Activated naive CD4-positive, alpha-beta T cell treated with Interleukin-2 at 50 U/mL for 16 hours (primary cell): ENCODE results near the gene MAPK7.

Experiments
- DNase-seq: peaks from one replicate; pipeline ENCODE4 v3.0.0-alpha.2; 2020

MAPK7 gene

DNA sequence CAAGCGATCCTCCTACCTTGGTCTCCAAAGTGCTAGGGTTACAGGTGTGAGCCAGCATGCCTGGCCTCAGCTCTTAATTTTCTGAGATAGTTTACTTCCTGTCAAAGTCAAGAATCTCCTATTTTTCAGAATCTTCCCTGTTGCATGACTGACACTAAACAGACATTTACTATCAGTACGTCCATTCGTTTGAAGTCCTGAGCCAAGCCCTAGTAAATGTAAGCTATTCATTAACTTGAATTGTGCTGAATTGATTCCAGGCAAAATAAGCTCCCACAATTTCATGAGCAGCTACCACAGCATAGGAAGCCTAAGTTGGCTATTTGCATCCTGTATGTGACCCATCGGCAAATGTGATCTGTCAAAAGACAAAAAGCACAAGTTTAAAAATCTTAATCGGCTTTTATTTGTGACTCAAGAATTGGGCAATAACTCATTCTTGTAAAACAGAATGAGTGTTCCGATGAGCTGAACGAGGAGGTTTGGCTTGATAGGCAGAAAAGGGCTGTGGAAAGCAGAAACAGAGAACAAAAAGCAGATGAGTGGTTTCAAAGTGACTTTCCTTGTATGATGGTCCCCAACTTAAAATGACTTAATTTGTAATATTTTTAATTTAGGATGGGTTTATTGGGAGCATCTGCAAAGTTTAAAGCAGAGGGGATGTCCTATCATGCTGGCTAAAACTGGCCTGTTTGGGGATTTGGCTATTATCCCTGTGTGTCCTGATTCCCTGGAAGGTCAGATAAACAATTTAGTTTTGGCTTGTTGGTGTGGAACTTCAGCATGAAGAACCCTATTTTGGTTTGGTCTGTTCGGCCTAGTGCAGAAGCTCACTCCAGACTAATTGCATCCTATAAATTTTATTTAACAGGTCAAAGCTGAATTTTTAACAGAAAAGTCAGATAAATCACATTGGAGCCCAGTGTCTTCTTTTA is 46.9 kb downstream of the MAPK7 start:
- no peak for DNase-seq

DNA sequence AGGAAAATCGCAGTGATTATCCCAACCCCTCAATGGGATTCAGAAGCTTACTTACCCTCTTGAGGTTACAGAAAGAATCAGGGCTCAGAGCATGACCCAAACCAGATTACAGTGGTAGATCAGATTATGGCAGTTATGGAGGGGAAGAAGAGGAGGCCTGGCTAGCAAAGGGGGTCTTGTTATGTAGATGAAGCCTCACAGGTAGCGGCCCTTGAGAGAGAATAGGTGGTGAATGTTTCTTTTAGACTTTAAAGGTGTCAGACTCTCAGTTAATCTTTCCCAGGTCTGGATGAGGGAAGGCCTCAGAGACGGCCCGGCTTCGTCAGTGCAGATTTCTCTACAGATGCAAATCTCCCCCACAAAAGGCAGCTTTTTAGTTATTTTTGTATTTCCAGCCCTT is 48.3 kb downstream of the MAPK7 start:
- no peak for DNase-seq

DNA sequence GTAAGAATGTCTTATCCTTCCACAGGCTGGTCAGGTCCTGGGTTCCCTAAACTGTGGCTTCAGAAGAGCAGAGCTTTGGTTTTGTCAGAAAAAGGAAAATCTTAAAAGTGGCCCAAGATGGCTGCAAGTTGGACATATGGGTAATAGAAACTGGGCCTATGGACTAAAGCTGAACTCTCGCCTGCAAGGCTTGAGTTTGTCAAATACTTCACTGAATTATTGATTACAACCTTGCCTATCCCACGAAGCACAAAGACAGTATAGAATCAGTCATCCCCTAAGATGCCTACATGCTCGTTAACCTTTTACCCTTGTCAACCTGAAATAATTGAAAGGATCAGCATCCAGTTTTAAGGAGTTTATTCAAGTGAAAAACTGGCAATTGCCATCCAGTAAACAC is 53.4 kb downstream of the MAPK7 start:
- no peak for DNase-seq
